Body of pancreas (tissue), 4 donors: ENCODE results near the gene SARNP. TPM values are rescaled to one million over a fixed set of nuclear protein-coding genes. Genes with fewer than 3 reads are reported as not detected.

Experiments used
- ATAC-seq: fragments of 150-250 bp; one replicate; pipeline ENCODE4 v1.9.1; 2016
- DNase-seq, 4 donors: peaks; one replicate each; pipeline ENCODE4 v3.0.0-alpha.2; 2019
- H3K27ac ChIP-seq, 4 donors: fragments of 200-600 bp; sonication (generic); 1 replicate in 3 of 4; 2 replicates in 1 of 4; pipeline versions ENCODE4 v1.5.1 to v1.6.1; 2016 to 2019; ENCODE audit warnings: mild to moderate bottlenecking in 1 of 4, mixed read lengths in 1 of 4, moderate library complexity in 1 of 4
- H3K27me3 ChIP-seq, 2 donors: fragments of 200-600 bp; sonication (generic); one replicate each; pipeline ENCODE4 v1.6.0; 2016; ENCODE audit warnings: mild to moderate bottlenecking in 1 of 2
- H3K36me3 ChIP-seq, 2 donors: fragments of 200-600 bp; sonication (generic); replicated peaks in 1 of 2; 2 replicates each; pipeline ENCODE4 v1.5.1; 2016; ENCODE audit warnings: low read depth in 2 of 2; ENCODE audit not compliant: insufficient read depth in 1 of 2
- H3K4me1 ChIP-seq: fragments of 200-600 bp; sonication (generic); one replicate; pipeline ENCODE4 v1.6.0; 2016
- H3K4me3 ChIP-seq, 2 donors: fragments of 200-600 bp; sonication (generic); 1 replicate in 1 of 2; 2 replicates in 1 of 2; pipeline ENCODE4 v1.5.1; 2016 to 2019
- H3K9me3 ChIP-seq, 3 donors: fragments of 200-600 bp; sonication (generic); 1 replicate in 2 of 3; 2 replicates in 1 of 3; pipeline ENCODE4 v1.5.1; 2016
- CTCF ChIP-seq, 7 experiments: fragments of 450-650 bp in 4 of 7; fragments of 200-600 bp in 3 of 7; sonication (generic) in 3 of 7; IDR thresholded peaks; one replicate each; pipeline ENCODE4 v1.5.1; 2016 to 2019; ENCODE audit warnings: antibody characterized with exemption in 7 of 7
- POLR2A ChIP-seq, 3 donors: fragments of 450-650 bp; IDR thresholded peaks; one replicate each; pipeline ENCODE4 v1.6.1; 2016; ENCODE audit warnings: antibody characterized with exemption in 3 of 3, mild to moderate bottlenecking in 2 of 3
- WGBS, 2 donors: methylation state at CpG; one replicate each; pipeline ENCODE4 v1.1.5; 2017; 5-methylcytosine and 5-hydroxymethylcytosine counted together
- intact Hi-C: fragments of 100-400 bp; cut with DNase I; formaldehyde crosslinking; loops from one replicate; pipeline ENCODE4 v1.15.1; 2023
- total RNA-seq, 2 donors: library from RNA; depleted of rRNA; stranded (reverse); fragments of >200 nt; gene quantifications; one replicate each; pipeline ENCODE4 v1.1.0, GENCODE V29; 2016

The SARNP gene
- total RNA-seq, 2 donors from 2014 or later = 23.1 to 51.7 TPM

- intact Hi-C loops = no loop called here
- ATAC-seq (no peak), DNase-seq (no peak)
- Histone ChIP-seq H3K27me3 (no peaks in the 10 kb centered on the region), H3K36me3 (no peaks in the 10 kb centered on the region), H3K4me3 (no peak overlapping the region), H3K9me3 (no peaks in the 10 kb centered on the region), H3K27ac (peak overlapping the region; percentile 23 to 80 (median 68)), H3K4me1 (peaks cover 19% of the 10 kb centered on the region)
- 16 to 18% methylated on average over 4 of the region's 4 CpGs for WGBS, 2 donors
- TF ChIP-seq CTCF (IDR thresholded peaks at IDR 0.05) (no peak), POLR2A (IDR thresholded peaks at IDR 0.05) (no peak)
These were observed 79.9 kb downstream of the SARNP start for GRCh38 chr12:55737581-55738122.

GRCh38 chr12:55736780-55737580 is 80.5 kb downstream of the SARNP start:
- intact Hi-C loops = no loop called here
- Histone ChIP-seq H3K36me3 (no peaks in the 10 kb centered on the region), H3K4me3 (no peak overlapping the region), H3K27me3 (no peaks in the 10 kb centered on the region), H3K4me1 (peaks cover 17% of the 10 kb centered on the region), H3K9me3 (no peaks in the 10 kb centered on the region), H3K27ac (peak overlapping the region in 3 of 4 donors; percentile 65 to 80 (median 72))
- 12 to 23% methylated on average over 6 of the region's 6 CpGs for WGBS, 2 donors
- DNase-seq (peak; percentile 87 to 90 (median 88)), ATAC-seq (peak; percentile 91)
- TF ChIP-seq POLR2A (IDR thresholded peaks at IDR 0.05) (no peak), CTCF (IDR thresholded peaks at IDR 0.05) (peak; percentile 56 to 99 (median 89))

GRCh38 chr12:55736076-55736475 is 81.4 kb downstream of the SARNP start:
- TF ChIP-seq POLR2A (IDR thresholded peaks at IDR 0.05) (no peak), CTCF (IDR thresholded peaks at IDR 0.05) (no peak)
- no peaks in the 10 kb centered on the region for H3K9me3 ChIP-seq
- no peaks in the 10 kb centered on the region for H3K36me3 ChIP-seq
- ATAC-seq (no peak), DNase-seq (no peak)
- 33 to 62% methylated on average over 3 of the region's 3 CpGs for WGBS, 2 donors
- H3K4me3 ChIP-seq = no peak overlapping the region
- H3K4me1 ChIP-seq = peaks cover 17% of the 10 kb centered on the region
- intact Hi-C loops = no loop called here
- H3K27ac ChIP-seq = no peak overlapping the region
- H3K27me3 ChIP-seq = no peaks in the 10 kb centered on the region

GRCh38 chr12:55734595-55734994 is 82.9 kb downstream of the SARNP start:
- intact Hi-C loops = no loop called here
- DNase-seq (no peak), ATAC-seq (no peak)
- Histone ChIP-seq H3K27ac (no peak overlapping the region), H3K4me3 (no peak overlapping the region), H3K36me3 (no peaks in the 10 kb centered on the region), H3K4me1 (peaks cover 31% of the 10 kb centered on the region), H3K27me3 (no peaks in the 10 kb centered on the region), H3K9me3 (no peaks in the 10 kb centered on the region)
- no peak for TF ChIP-seq POLR2A (IDR thresholded peaks at IDR 0.05)
- no peak for TF ChIP-seq CTCF (IDR thresholded peaks at IDR 0.05)
- 91 to 100% methylated on average over 1 to 3 of the region's 3 CpGs for WGBS, 2 donors
